Sigmoid colon (tissue), 7 donors: ENCODE measurements around the gene UBXN10. TPM values are rescaled to one million over a fixed set of nuclear protein-coding genes. Genes with fewer than 3 reads are reported as not detected.

Source experiments
- DNase-seq: peaks from one replicate; pipeline ENCODE4 v3.0.0-alpha.2; 2019
- H3K27ac ChIP-seq, 4 donors: fragments of 200-600 bp; sonication (generic); one replicate each; pipeline ENCODE4 v1.5.1; 2016 to 2019; ENCODE audit warnings: mild to moderate bottlenecking in 1 of 4
- H3K27me3 ChIP-seq, 3 donors: fragments of 200-600 bp; sonication (generic); one replicate each; pipeline ENCODE4 v1.5.1; 2019; ENCODE audit warnings: mild to moderate bottlenecking in 1 of 3
- H3K36me3 ChIP-seq, 4 donors: fragments of 200-600 bp; sonication (generic); one replicate each; pipeline ENCODE4 v1.5.1; 2016 to 2019
- H3K4me1 ChIP-seq, 4 donors: fragments of 200-600 bp; sonication (generic); one replicate each; pipeline ENCODE4 v1.5.1; 2017 to 2019
- H3K4me3 ChIP-seq, 4 donors: fragments of 200-600 bp; sonication (generic); one replicate each; pipeline ENCODE4 v1.5.1; 2017 to 2019; ENCODE audit warnings: mild to moderate bottlenecking in 2 of 4, moderate library complexity in 1 of 4
- H3K9me3 ChIP-seq, 4 donors: fragments of 200-600 bp in 3 of 4; sonication (generic) in 3 of 4; one replicate each; pipeline versions ENCODE4 v1.5.1 to v1.6.1; 2013 to 2019
- CTCF ChIP-seq, 4 experiments: fragments of 450-650 bp in 3 of 4; fragments of 200-600 bp in 1 of 4; IDR thresholded peaks; one replicate each; pipeline ENCODE4 v1.5.1; 2016 to 2019; ENCODE audit warnings: antibody characterized with exemption in 4 of 4, mild to moderate bottlenecking in 3 of 4, moderate library complexity in 2 of 4
- EP300 ChIP-seq, 4 donors: sonication (generic); formaldehyde crosslinking; IDR thresholded peaks; one replicate each; pipeline ENCODE4 v1.6.1; 2017; ENCODE audit warnings: antibody characterized with exemption in 4 of 4
- POLR2A ChIP-seq, 2 donors: fragments of 450-650 bp; IDR thresholded peaks; one replicate each; pipeline ENCODE4 v1.6.1; 2016; ENCODE audit warnings: antibody characterized with exemption in 2 of 2, mild to moderate bottlenecking in 2 of 2, moderate library complexity in 2 of 2
- POLR2AphosphoS5 ChIP-seq, 4 donors: sonication (generic); formaldehyde crosslinking; IDR thresholded peaks; one replicate each; pipeline ENCODE4 v1.6.1; 2017; ENCODE audit warnings: antibody characterized with exemption in 4 of 4
- WGBS, 2 donors: extraction: QIAGEN DNeasy Blood & Tissue Kit; methylation state at CpG; one replicate each; pipeline ENCODE4 v1.1.7; 2013; 5-methylcytosine and 5-hydroxymethylcytosine counted together
- intact Hi-C: fragments of 100-400 bp; cut with DNase I; formaldehyde crosslinking; loops from one replicate; pipeline ENCODE4 v1.15.1; 2023
- polyA plus RNA-seq, 3 donors: library from polyadenylated mRNA; stranded (reverse); fragments of 200-250 nt; gene quantifications; one replicate each; pipeline ENCODE4 v1.2.3, GENCODE V29; 2013
- total RNA-seq, 4 donors: library from RNA; depleted of rRNA; stranded (reverse); fragments of >200 nt; gene quantifications; one replicate each; pipeline ENCODE4 v1.1.0, GENCODE V29; 2016
- donor health status: healthy with polysubstance abuse.
- donor health status: Bipolar disorder and iron deficiency.
- donor health status: healthy.

Gene UBXN10
- 10 to 100 TPM; 14.6 to 25.0 (median 23.1) TPM for total RNA-seq
- 1 to 10 TPM; 2.9 to 7.8 (median 3.7) TPM for polyA plus RNA-seq

- peak within 1 kb of the TSS; percentile 60 to 77 (median 68) for H3K4me3 ChIP-seq
- intact Hi-C loops: loop anchor here (10.0 kb wide), 1 partner anchor 981 kb away; no protein-coding TSS in a partner anchor
- peaks cover 0 to 6% (median 0%) of the 10 kb centered on the region in 4 donors for H3K36me3 ChIP-seq
- no peaks in the 10 kb centered on the region for H3K27me3 ChIP-seq
- WGBS, 2 donors: 1 to 2% methylated on average over 51 to 52 of the region's 52 CpGs
- TF ChIP-seq EP300 (IDR thresholded peaks at IDR 0.05) (peak in 3 of 4 donors; percentile 32 to 58 (median 38)), POLR2A (IDR thresholded peaks at IDR 0.05) (peak in 1 of 2 donors; percentile 45), POLR2AphosphoS5 (IDR thresholded peaks at IDR 0.05) (peak; percentile 73 to 89 (median 80)), CTCF (IDR thresholded peaks at IDR 0.05) (no peak)
- H3K9me3 ChIP-seq: no peaks in the 10 kb centered on the region
- H3K4me1 ChIP-seq: peaks cover 0 to 85% (median 74%) of the 10 kb centered on the region in 4 donors
- peak; percentile 95 for DNase-seq
- peak within 1 kb of the TSS; percentile 85 to 99 (median 96) for H3K27ac ChIP-seq
Observed at GRCh38 chr1:20185834-20186782, at the start of gene UBXN10, which contains the start of gene PLA2G2C. Gene UBXN10 (plus strand): TSS chr1:20186096. CDS start chr1:20190562, 4,466 bp downstream. Gene PLA2G2C (minus strand): TSS chr1:20186518. CDS start chr1:20177363, 9,155 bp downstream.

GRCh38 chr1:20136249-20136648, 49.6 kb upstream of the UBXN10 start:
- no peaks in the 10 kb centered on the region for H3K9me3 ChIP-seq
- no peak overlapping the region for H3K27ac ChIP-seq
- H3K36me3 ChIP-seq: no peaks in the 10 kb centered on the region
- H3K4me3 ChIP-seq: no peak overlapping the region
- peaks cover 0 to 8% (median 0%) of the 10 kb centered on the region in 3 donors for H3K27me3 ChIP-seq
- WGBS, 2 donors: 95% methylated on average over 3 of the region's 3 CpGs
- H3K4me1 ChIP-seq: no peaks in the 10 kb centered on the region
- intact Hi-C loops: no loop called here
- TF ChIP-seq EP300 (IDR thresholded peaks at IDR 0.05) (no peak), CTCF (IDR thresholded peaks at IDR 0.05) (no peak), POLR2AphosphoS5 (IDR thresholded peaks at IDR 0.05) (no peak), POLR2A (IDR thresholded peaks at IDR 0.05) (no peak)
- DNase-seq: peak; percentile 18

GRCh38 chr1:20137055-20137454, 48.8 kb upstream of the UBXN10 start:
- Histone ChIP-seq H3K4me3 (no peak overlapping the region), H3K27me3 (peaks cover 0 to 8% (median 0%) of the 10 kb centered on the region in 3 donors), H3K36me3 (no peaks in the 10 kb centered on the region), H3K4me1 (no peaks in the 10 kb centered on the region), H3K27ac (no peak overlapping the region), H3K9me3 (no peaks in the 10 kb centered on the region)
- no peak for TF ChIP-seq POLR2A (IDR thresholded peaks at IDR 0.05)
- no peak for TF ChIP-seq CTCF (IDR thresholded peaks at IDR 0.05)
- 92 to 95% methylated on average over 4 of the region's 4 CpGs for WGBS, 2 donors
- intact Hi-C loops: no loop called here
- DNase-seq: peak; percentile 29

GRCh38 chr1:20137604-20138003, 48.3 kb upstream of the UBXN10 start:
- intact Hi-C loops: no loop called here
- Histone ChIP-seq H3K4me3 (no peak overlapping the region), H3K4me1 (no peaks in the 10 kb centered on the region), H3K9me3 (no peaks in the 10 kb centered on the region), H3K27ac (no peak overlapping the region), H3K36me3 (no peaks in the 10 kb centered on the region), H3K27me3 (peaks cover 0 to 8% (median 0%) of the 10 kb centered on the region in 3 donors)
- peak; percentile 3 for DNase-seq
- 27 to 71% methylated on average over 1 of the region's 1 CpG for WGBS, 2 donors
- TF ChIP-seq POLR2A (IDR thresholded peaks at IDR 0.05) (no peak), EP300 (IDR thresholded peaks at IDR 0.05) (no peak), POLR2AphosphoS5 (IDR thresholded peaks at IDR 0.05) (no peak), CTCF (IDR thresholded peaks at IDR 0.05) (no peak)
